Measurements from ENCODE around the gene LDAH.

- TF ChIP-seq CTCF (IDR thresholded peaks at IDR 0.05) (no peak), ZFX (IDR thresholded peaks at IDR 0.05; ENCODE audit: borderline replicate concordance) (no peak)
These were observed 162.1 kb downstream of the LDAH start for GRCh38 chr2:20660506-20661420.
